Dermis blood vessel endothelial cell (primary cell): ENCODE data around the gene COL6A1. TPM values are rescaled to one million over a fixed set of nuclear protein-coding genes. Genes with fewer than 3 reads are reported as not detected.
"Not testable (repeated sequence)": the region's sequence is repeated elsewhere in the genome, so short reads cannot be mapped to it uniquely, and the experiment has no call there.

ENCODE experiments used
- DNase-seq: peaks from one replicate; pipeline ENCODE4 v3.0.0; 2010
- total RNA-seq: library from RNA; depleted of rRNA; stranded (reverse); fragments of >200 nt; gene quantifications from 2 replicates; pipeline ENCODE4 v1.2.3, GENCODE V29; 2014

COL6A1 gene
- total RNA-seq, 1 donor from 2014 or later = 32.7 TPM

- DNase-seq = no peak
Observed at GRCh38 chr21:45945066-45945867, 36.3 kb upstream of the COL6A1 start.

- no peak for DNase-seq
Observed at GRCh38 chr21:45945868-45946210, 35.7 kb upstream of the COL6A1 start.

- no peak for DNase-seq
Observed at GRCh38 chr21:45947296-45947695, 34.3 kb upstream of the COL6A1 start.

GRCh38 chr21:45947716-45948255, 33.8 kb upstream of the COL6A1 start:
- no peak for DNase-seq

GRCh38 chr21:45948576-45949141, 32.9 kb upstream of the COL6A1 start:
- no peak for DNase-seq

GRCh38 chr21:45949928-45950739, 31.4 kb upstream of the COL6A1 start:
- DNase-seq = no peak

GRCh38 chr21:45950740-45951515, 30.6 kb upstream of the COL6A1 start:
- no peak for DNase-seq

- DNase-seq = no peak
Observed at GRCh38 chr21:45951676-45952075, 29.9 kb upstream of the COL6A1 start.

GRCh38 chr21:45952527-45952926, 29.0 kb upstream of the COL6A1 start:
- not testable (repeated sequence) for DNase-seq

- no peak for DNase-seq
Observed at GRCh38 chr21:45952974-45953373, 28.6 kb upstream of the COL6A1 start.

- no peak for DNase-seq
Observed at GRCh38 chr21:45954261-45954660, 27.3 kb upstream of the COL6A1 start.

- DNase-seq = no peak
Observed at GRCh38 chr21:45954921-45955320, 26.6 kb upstream of the COL6A1 start.

- DNase-seq = no peak
Observed at GRCh38 chr21:45957551-45957950, 24.0 kb upstream of the COL6A1 start.

- no peak for DNase-seq
Observed at GRCh38 chr21:45957981-45958600, 23.5 kb upstream of the COL6A1 start.

GRCh38 chr21:45959182-45959581, 22.4 kb upstream of the COL6A1 start:
- no peak for DNase-seq

- no peak for DNase-seq
Observed at GRCh38 chr21:45959779-45960390, 21.7 kb upstream of the COL6A1 start.

GRCh38 chr21:45961408-45961807, 20.2 kb upstream of the COL6A1 start:
- DNase-seq = not testable (repeated sequence)

- no peak for DNase-seq
Observed at GRCh38 chr21:45962531-45963231, 18.9 kb upstream of the COL6A1 start.

GRCh38 chr21:45963232-45963570, 18.4 kb upstream of the COL6A1 start:
- DNase-seq = no peak

- no peak for DNase-seq
Observed at GRCh38 chr21:45964649-45965048, 16.9 kb upstream of the COL6A1 start.
